Mammary epithelial cell (primary cell): ENCODE data around the gene NLGN1.

ENCODE experiments used
- CTCF ChIP-seq, 2 donors: IDR thresholded peaks in 1 of 2; conservative IDR thresholded peaks in 1 of 2; 2 replicates each; pipeline ENCODE4 v1.5.1; 2011 to 2012; ENCODE audit warnings: inconsistent platforms in 2 of 2, low read length in 2 of 2, mild to moderate bottlenecking in 2 of 2, control low read depth in 1 of 2, low read depth in 1 of 2; ENCODE audit not compliant: insufficient read depth in 1 of 2; ENCODE audit errors: extremely low read depth in 1 of 2
- EZH2 ChIP-seq: IDR thresholded peaks from 2 replicates; pipeline ENCODE4 v1.6.1; 2012; ENCODE audit warnings: low read length, inconsistent platforms, borderline replicate concordance

DNA sequence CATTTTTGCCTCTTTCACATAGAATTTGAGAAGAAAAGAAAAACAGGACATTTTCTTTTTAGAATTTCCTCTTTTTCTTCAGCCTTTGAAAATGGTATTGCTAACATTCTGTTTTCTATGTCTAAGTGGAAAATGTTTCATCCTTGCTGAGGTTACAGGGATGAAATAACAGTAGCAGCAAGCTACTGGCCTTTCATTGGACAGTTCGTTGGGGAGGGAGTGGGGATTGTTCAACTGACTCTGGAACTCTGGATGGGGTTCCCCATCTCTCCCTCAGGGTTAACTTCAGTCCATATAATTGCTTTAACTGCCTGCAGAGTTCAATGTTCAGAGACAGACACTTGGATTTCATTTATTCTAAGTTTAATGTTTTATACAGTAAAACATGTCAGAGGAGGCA is 346.0 kb downstream of the NLGN1 start:
- TF ChIP-seq CTCF (conservative IDR thresholded peaks at IDR 0.05 in 1 of 2, IDR thresholded peaks at IDR 0.05 in 1 of 2; ENCODE audit: extremely low read depth in 1 of 2, insufficient read depth in 1 of 2, low read depth in 1 of 2, low read length in 2 of 2) (no peak), EZH2 (no peak)
